Uterus (tissue), 2 donors: Measurements from ENCODE around the gene ITLN2.
"Not testable (repeated sequence)": the region's sequence is repeated elsewhere in the genome, so short reads cannot be mapped to it uniquely, and the experiment has no call there.

Experiments used
- CTCF ChIP-seq, 4 experiments: fragments of 200-600 bp in 2 of 4; fragments of 450-650 bp in 2 of 4; sonication (generic) in 2 of 4; IDR thresholded peaks; one replicate each; pipeline ENCODE4 v1.5.1; 2016 to 2019; ENCODE audit warnings: antibody characterized with exemption in 4 of 4, mild to moderate bottlenecking in 2 of 4, moderate library complexity in 1 of 4
- POLR2A ChIP-seq, 2 donors: fragments of 450-650 bp; IDR thresholded peaks; one replicate each; pipeline ENCODE4 v1.6.1; 2016; ENCODE audit warnings: antibody characterized with exemption in 2 of 2, mild to moderate bottlenecking in 1 of 2, moderate library complexity in 1 of 2

DNA sequence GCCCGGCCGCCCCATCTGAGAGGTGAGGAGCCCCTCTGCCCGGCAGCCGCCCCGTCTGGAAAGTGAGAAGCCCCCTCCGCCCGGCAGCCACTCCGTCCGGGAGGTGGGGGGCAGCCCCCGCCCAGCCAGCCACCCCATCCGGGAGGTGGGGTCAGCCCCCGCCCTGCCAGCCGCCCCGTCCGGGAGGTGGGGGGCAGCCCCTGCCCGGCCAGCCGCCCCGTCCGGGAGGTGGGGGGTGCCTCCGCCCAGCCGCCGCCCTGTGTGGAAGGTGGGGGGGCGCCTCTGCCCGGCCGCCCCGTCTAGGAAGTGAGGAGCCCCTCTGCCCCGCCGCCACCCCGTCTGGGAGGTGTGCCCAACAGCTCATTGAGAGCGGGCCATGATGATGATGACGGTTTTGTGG lies 21.3 kb downstream of the ITLN2 start:
- TF ChIP-seq CTCF, POLR2A (IDR thresholded peaks at IDR 0.05): not testable (repeated sequence)
